Skeletal muscle satellite cell (primary cell): ENCODE data around the gene TCN1.
"Not testable (repeated sequence)": the region's sequence is repeated elsewhere in the genome, so short reads cannot be mapped to it uniquely, and the experiment has no call there.

Source experiments
- H3K27me3 ChIP-seq: 2 replicates; pipeline ENCODE4 v1.7.0; 2013; ENCODE audit warnings: low read length; ENCODE audit not compliant: control insufficient read depth, insufficient read depth
- H3K36me3 ChIP-seq: 2 replicates; pipeline ENCODE4 v1.7.0; 2013; ENCODE audit warnings: mild to moderate bottlenecking, control low read depth, low read length; ENCODE audit not compliant: insufficient read depth
- H3K4me1 ChIP-seq: 2 replicates; pipeline ENCODE4 v1.7.0; 2013; ENCODE audit warnings: low read length; ENCODE audit not compliant: control insufficient read depth, insufficient read depth
- H3K4me2 ChIP-seq: 2 replicates; pipeline ENCODE4 v1.7.0; 2013; ENCODE audit warnings: mild to moderate bottlenecking, low read length
- H3K4me3 ChIP-seq: 2 replicates; pipeline ENCODE4 v1.7.0; 2013; ENCODE audit warnings: low read length
- H3K9ac ChIP-seq: 2 replicates; pipeline ENCODE4 v1.7.0; 2013; ENCODE audit warnings: mild to moderate bottlenecking, low read depth, low read length, moderate library complexity
- H3K9me3 ChIP-seq: replicated peaks from 2 replicates; pipeline ENCODE4 v1.7.0; 2013; ENCODE audit warnings: mild to moderate bottlenecking, control low read depth, low read length

The TCN1 gene

DNA sequence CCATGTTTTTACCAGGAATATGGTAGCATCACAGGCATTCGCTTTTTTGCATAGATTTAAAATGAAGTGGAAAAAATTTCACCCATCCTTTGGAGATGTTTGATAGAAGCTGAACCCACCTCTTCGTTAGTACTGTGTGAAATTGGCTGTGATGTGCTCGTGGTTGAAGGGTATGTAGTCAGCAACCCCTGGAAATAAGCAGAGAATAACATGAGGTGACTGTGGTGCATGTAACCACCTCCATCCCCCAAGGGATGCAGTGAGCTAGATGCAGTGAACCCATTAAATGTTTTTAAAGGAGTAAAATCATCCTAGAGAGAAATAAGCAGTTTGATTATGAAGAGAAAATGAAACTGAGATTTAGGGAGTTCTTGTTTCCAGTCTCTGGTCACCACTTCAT lies 36.9 kb downstream of the TCN1 start:
- Histone ChIP-seq H3K36me3 (no peaks in the 10 kb centered on the region), H3K27me3 (no peaks in the 10 kb centered on the region), H3K4me1 (no peaks in the 10 kb centered on the region), H3K4me3 (no peak overlapping the region), H3K9me3 (no peaks in the 10 kb centered on the region), H3K9ac (no peak overlapping the region), H3K4me2 (no peak overlapping the region)

GRCh38 chr11:59822989-59823566 lies 43.2 kb downstream of the TCN1 start:
- Histone ChIP-seq H3K4me3 (no peak overlapping the region), H3K36me3 (no peaks in the 10 kb centered on the region), H3K27me3 (peaks cover 4% of the 10 kb centered on the region), H3K4me2 (peak overlapping the region; percentile 34), H3K9me3 (no peaks in the 10 kb centered on the region), H3K9ac (no peak overlapping the region), H3K4me1 (no peaks in the 10 kb centered on the region)

- H3K9ac ChIP-seq = no peak overlapping the region
- H3K9me3 ChIP-seq = no peaks in the 10 kb centered on the region
- H3K27me3 ChIP-seq = peaks cover 14% of the 10 kb centered on the region
- H3K4me2 ChIP-seq = no peak overlapping the region
- H3K36me3 ChIP-seq = no peaks in the 10 kb centered on the region
- H3K4me3 ChIP-seq = no peak overlapping the region
- H3K4me1 ChIP-seq = no peaks in the 10 kb centered on the region
These were observed 47.7 kb downstream of the TCN1 start for GRCh38 chr11:59818572-59818971.

GRCh38 chr11:59816434-59816833 lies 49.9 kb downstream of the TCN1 start:
- H3K4me2 ChIP-seq, H3K36me3 ChIP-seq, H3K9me3 ChIP-seq, H3K9ac ChIP-seq, H3K4me3 ChIP-seq, H3K4me1 ChIP-seq: not testable (repeated sequence)
- peaks cover 14% of the 10 kb centered on the region for H3K27me3 ChIP-seq

- no peak overlapping the region for H3K4me2 ChIP-seq
- no peak overlapping the region for H3K4me3 ChIP-seq
- peaks cover 14% of the 10 kb centered on the region for H3K27me3 ChIP-seq
- H3K36me3 ChIP-seq = no peaks in the 10 kb centered on the region
- H3K9me3 ChIP-seq = no peaks in the 10 kb centered on the region
- no peak overlapping the region for H3K9ac ChIP-seq
- no peaks in the 10 kb centered on the region for H3K4me1 ChIP-seq
These were observed 50.5 kb downstream of the TCN1 start for GRCh38 chr11:59815754-59816153.

GRCh38 chr11:59814021-59814420 lies 52.3 kb downstream of the TCN1 start:
- Histone ChIP-seq H3K4me3 (no peak overlapping the region), H3K36me3 (no peaks in the 10 kb centered on the region), H3K9ac (no peak overlapping the region), H3K27me3 (peaks cover 11% of the 10 kb centered on the region), H3K4me1 (peaks cover 5% of the 10 kb centered on the region), H3K4me2 (no peak overlapping the region), H3K9me3 (no peaks in the 10 kb centered on the region)

DNA sequence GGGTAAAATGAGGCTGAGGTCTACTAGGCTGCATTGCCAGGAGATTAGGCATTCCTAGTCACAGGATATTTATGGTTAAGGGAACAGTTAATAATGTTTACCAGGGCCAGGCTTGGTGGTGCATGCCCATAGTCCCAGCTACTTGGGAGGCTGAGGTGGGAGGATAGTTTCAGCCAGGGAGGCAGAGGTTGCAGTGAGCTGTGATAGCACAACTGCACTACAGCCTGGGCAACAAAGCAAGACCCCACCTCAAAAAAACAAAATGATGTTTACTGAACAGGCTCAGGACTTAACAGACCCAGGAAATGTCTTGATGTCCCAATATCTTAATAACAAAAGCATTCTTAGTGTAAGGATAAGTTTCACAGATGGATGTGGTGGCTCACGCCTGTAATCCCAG lies 52.9 kb downstream of the TCN1 start:
- Histone ChIP-seq H3K36me3 (peaks cover 2% of the 10 kb centered on the region), H3K4me2 (no peak overlapping the region), H3K9ac (no peak overlapping the region), H3K4me3 (no peak overlapping the region), H3K9me3 (no peaks in the 10 kb centered on the region), H3K27me3 (peaks cover 11% of the 10 kb centered on the region), H3K4me1 (peaks cover 5% of the 10 kb centered on the region)

DNA sequence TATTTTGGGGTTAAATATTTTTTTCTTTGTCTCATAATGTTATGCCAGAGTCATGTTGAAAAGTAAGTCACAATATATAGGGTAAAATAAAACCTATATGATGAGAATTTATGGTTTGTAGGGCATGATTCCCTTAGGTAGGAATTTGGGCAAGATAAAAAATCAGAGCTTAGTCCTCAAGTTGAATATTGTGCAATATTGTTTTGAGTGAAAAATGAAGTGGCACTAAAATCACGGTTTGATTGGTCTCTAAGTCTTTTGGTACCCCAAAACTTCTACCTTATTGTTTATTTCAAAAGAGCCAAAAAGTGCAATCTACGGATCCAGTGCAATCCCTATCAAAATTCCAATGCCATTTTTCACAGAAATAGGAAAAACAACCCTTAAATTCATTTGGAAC lies 54.1 kb downstream of the TCN1 start:
- Histone ChIP-seq H3K9me3 (no peaks in the 10 kb centered on the region), H3K27me3 (peaks cover 11% of the 10 kb centered on the region), H3K9ac (no peak overlapping the region), H3K4me1 (peaks cover 5% of the 10 kb centered on the region), H3K4me3 (no peak overlapping the region), H3K4me2 (no peak overlapping the region), H3K36me3 (peaks cover 2% of the 10 kb centered on the region)

- H3K36me3 ChIP-seq = peaks cover 15% of the 10 kb centered on the region
- H3K9ac ChIP-seq = peak overlapping the region; percentile 92
- H3K4me3 ChIP-seq = peak overlapping the region; percentile 95
- H3K27me3 ChIP-seq = peaks cover 11% of the 10 kb centered on the region
- H3K9me3 ChIP-seq = no peaks in the 10 kb centered on the region
- peak overlapping the region; percentile 84 for H3K4me2 ChIP-seq
- peaks cover 5% of the 10 kb centered on the region for H3K4me1 ChIP-seq
These were observed 55.4 kb downstream of the TCN1 start for GRCh38 chr11:59810911-59811259.

- peaks cover 21% of the 10 kb centered on the region for H3K36me3 ChIP-seq
- peak within 1 kb of the TSS; percentile 95 for H3K4me3 ChIP-seq
- peaks cover 5% of the 10 kb centered on the region for H3K4me1 ChIP-seq
- H3K9me3 ChIP-seq = no peaks in the 10 kb centered on the region
- H3K9ac ChIP-seq = peak within 1 kb of the TSS; percentile 92
- H3K27me3 ChIP-seq = peaks cover 11% of the 10 kb centered on the region
- peak within 1 kb of the TSS; percentile 84 for H3K4me2 ChIP-seq
These were observed 55.9 kb downstream of the TCN1 start, which contains the start of gene MRPL16 for GRCh38 chr11:59810189-59810910. MRPL16 (minus strand) TSS chr11:59810778; CDS start chr11:59810658, 120 bp downstream.

DNA sequence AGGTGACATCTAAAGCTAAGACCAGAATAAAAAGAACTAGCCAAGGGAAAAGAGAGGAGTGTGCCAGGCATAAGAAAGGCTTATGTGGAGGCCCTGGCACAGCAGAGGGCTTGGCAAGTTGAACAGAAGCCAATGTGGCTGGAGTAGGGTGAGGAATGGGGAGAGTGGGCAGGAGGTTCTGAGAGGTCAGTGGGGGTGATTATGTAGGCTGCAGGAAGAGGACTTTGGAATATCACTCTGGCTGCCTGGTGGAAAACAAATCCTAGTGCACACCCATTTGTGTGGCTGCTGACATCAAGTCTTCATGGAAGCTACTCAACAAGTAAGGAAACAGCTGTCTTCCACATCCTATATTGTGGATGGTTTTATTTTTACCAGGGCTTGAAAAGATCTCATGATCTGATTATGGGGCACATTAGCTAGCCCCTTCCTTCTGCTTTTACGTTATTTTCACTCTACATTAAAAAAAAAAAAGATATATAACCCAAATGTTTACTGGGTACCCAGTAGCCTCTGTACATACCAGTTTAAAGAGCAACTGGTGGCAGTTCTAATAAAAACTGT lies 59.2 kb downstream of the TCN1 start:
- no peak overlapping the region for H3K9ac ChIP-seq

GRCh38 chr11:59804061-59804460 lies 62.2 kb downstream of the TCN1 start:
- Histone ChIP-seq H3K27me3 (no peaks in the 10 kb centered on the region), H3K9ac (no peak overlapping the region), H3K4me3 (no peak overlapping the region), H3K36me3 (peaks cover 43% of the 10 kb centered on the region), H3K4me2 (no peak overlapping the region), H3K9me3 (no peaks in the 10 kb centered on the region), H3K4me1 (peaks cover 8% of the 10 kb centered on the region)

More for the DNA sequence above, 59.2 kb downstream of the TCN1 start:
- peaks cover 43% of the 10 kb centered on the region for H3K36me3 ChIP-seq
- H3K9me3 ChIP-seq = no peaks in the 10 kb centered on the region
- no peak overlapping the region for H3K4me2 ChIP-seq
- peaks cover 7% of the 10 kb centered on the region for H3K4me1 ChIP-seq
- no peaks in the 10 kb centered on the region for H3K27me3 ChIP-seq
- H3K4me3 ChIP-seq = no peak overlapping the region
